Ectodermal cell (in vitro differentiated cells): ENCODE results near the gene SERTAD3.
"Not testable (repeated sequence)": the region's sequence is repeated elsewhere in the genome, so short reads cannot be mapped to it uniquely, and the experiment has no call there.

Experiments used
- H3K27ac ChIP-seq: 2 replicates; pipeline ENCODE4 v1.7.0; 2013; ENCODE audit warnings: mild to moderate bottlenecking, low read depth, low read length; ENCODE audit not compliant: insufficient read depth, poor library complexity, severe bottlenecking
- H3K27me3 ChIP-seq: 2 replicates; pipeline ENCODE4 v1.7.0; 2013; ENCODE audit warnings: mild to moderate bottlenecking, low read length; ENCODE audit not compliant: insufficient read depth, control insufficient read depth, poor library complexity, severe bottlenecking
- H3K36me3 ChIP-seq: one replicate; pipeline ENCODE4 v1.7.0; 2013; ENCODE audit warnings: low read length; ENCODE audit not compliant: control insufficient read depth, insufficient read depth
- H3K4me1 ChIP-seq: one replicate; pipeline ENCODE4 v1.7.0; 2013; ENCODE audit warnings: low read length; ENCODE audit not compliant: control insufficient read depth, insufficient read depth
- H3K4me3 ChIP-seq: 2 replicates; pipeline ENCODE4 v1.7.0; 2013; ENCODE audit warnings: low read depth, low read length, control low read depth; ENCODE audit not compliant: insufficient read depth
- H3K9me3 ChIP-seq: 2 replicates; pipeline ENCODE4 v1.7.0; 2013; ENCODE audit warnings: mild to moderate bottlenecking, low read length, moderate library complexity; ENCODE audit not compliant: control insufficient read depth
- WGBS, 2 experiments: methylation state at CpG; one replicate each; pipeline ENCODE4 v1.1.7; 2013; ENCODE audit warnings: missing lambda C conversion rate in 2 of 2; 5-methylcytosine and 5-hydroxymethylcytosine counted together

The SERTAD3 gene

GRCh38 chr19:40411125-40411842 is 32.9 kb downstream of the SERTAD3 start:
- H3K27ac ChIP-seq: no peak overlapping the region
- no peaks in the 10 kb centered on the region for H3K27me3 ChIP-seq
- H3K36me3 ChIP-seq: no peaks in the 10 kb centered on the region
- WGBS, 2 experiments: 81 to 85% methylated on average over 16 of the region's 16 CpGs
- H3K4me3 ChIP-seq: no peak overlapping the region
- H3K4me1 ChIP-seq: peaks cover 14% of the 10 kb centered on the region
- H3K9me3 ChIP-seq: no peaks in the 10 kb centered on the region

GRCh38 chr19:40410030-40410389 is 34.1 kb downstream of the SERTAD3 start:
- 36 to 41% methylated on average over 9 of the region's 9 CpGs for WGBS, 2 experiments
- no peak overlapping the region for H3K27ac ChIP-seq
- H3K9me3 ChIP-seq: no peaks in the 10 kb centered on the region

GRCh38 chr19:40408598-40408925 is 35.6 kb downstream of the SERTAD3 start:
- H3K27me3 ChIP-seq, H3K9me3 ChIP-seq, H3K4me1 ChIP-seq, H3K36me3 ChIP-seq, H3K4me3 ChIP-seq, H3K27ac ChIP-seq: not testable (repeated sequence)
- 91 to 95% methylated on average over 8 of the region's 8 CpGs for WGBS, 2 experiments

More at GRCh38 chr19:40410030-40410389, 34.1 kb downstream of the SERTAD3 start:
- Histone ChIP-seq H3K4me3 (no peak overlapping the region), H3K27me3 (no peaks in the 10 kb centered on the region), H3K4me1 (peaks cover 13% of the 10 kb centered on the region), H3K36me3 (no peaks in the 10 kb centered on the region)

DNA sequence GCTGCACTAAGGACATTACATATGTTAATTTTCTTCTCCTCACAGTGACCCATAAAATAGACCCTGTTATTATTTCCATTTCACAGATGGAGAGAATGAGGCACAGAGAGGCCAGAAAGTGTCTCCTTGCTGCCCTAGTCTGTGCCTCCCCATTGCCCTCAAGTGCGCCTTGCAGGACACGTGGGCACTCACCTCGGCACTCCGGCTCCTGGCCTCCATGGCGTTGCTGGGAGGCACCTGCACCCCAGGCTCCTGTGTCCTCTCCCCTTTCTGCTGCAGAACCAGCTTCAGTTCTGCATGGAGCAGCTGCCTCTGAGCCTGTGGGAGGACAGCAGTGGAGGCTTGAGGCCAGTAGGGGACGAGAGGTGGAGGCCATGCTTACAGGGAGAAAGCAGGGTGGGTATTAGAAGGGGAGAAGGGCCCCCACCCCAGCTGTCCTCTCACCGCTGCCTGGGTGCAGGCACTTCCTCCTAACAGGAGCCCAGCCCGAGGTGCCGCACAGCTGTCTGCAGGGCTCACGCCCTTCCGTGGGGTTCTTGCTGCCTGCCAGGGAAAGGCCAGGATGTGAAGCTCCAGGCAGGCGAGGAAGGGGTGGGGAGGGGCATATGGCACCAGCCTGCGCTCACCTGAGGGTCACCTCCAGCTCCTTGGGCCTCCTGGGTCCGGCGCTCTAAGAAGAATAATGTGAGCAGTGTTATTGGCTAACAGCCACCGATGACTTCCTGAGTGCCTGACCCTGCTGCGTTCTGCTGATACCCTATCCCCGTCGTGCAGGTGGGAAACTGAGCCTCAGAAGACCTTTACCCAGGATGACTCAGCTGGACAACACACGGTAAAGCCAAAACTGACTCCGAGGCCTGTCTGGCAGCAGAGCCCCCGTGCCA is 36.2 kb downstream of the SERTAD3 start:
- Histone ChIP-seq H3K36me3 (no peaks in the 10 kb centered on the region), H3K27ac (no peak overlapping the region), H3K4me1 (peaks cover 7% of the 10 kb centered on the region), H3K9me3 (no peaks in the 10 kb centered on the region), H3K27me3 (no peaks in the 10 kb centered on the region), H3K4me3 (no peak overlapping the region)
- 89 to 91% methylated on average over 22 of the region's 22 CpGs for WGBS, 2 experiments

- H3K27ac ChIP-seq: peak overlapping the region; percentile 72
- WGBS, 2 experiments: 1 to 2% methylated on average over 36 to 41 of the region's 41 CpGs
- H3K9me3 ChIP-seq: no peaks in the 10 kb centered on the region
- peak overlapping the region; percentile 57 for H3K4me3 ChIP-seq
- H3K27me3 ChIP-seq: no peaks in the 10 kb centered on the region
- no peaks in the 10 kb centered on the region for H3K4me1 ChIP-seq
- no peaks in the 10 kb centered on the region for H3K36me3 ChIP-seq
These were observed 40.7 kb downstream of the SERTAD3 start for GRCh38 chr19:40403262-40403984.

GRCh38 chr19:40400559-40400958 is 43.6 kb downstream of the SERTAD3 start:
- no peak overlapping the region for H3K27ac ChIP-seq
- H3K36me3 ChIP-seq: no peaks in the 10 kb centered on the region
- H3K27me3 ChIP-seq: no peaks in the 10 kb centered on the region
- no peaks in the 10 kb centered on the region for H3K9me3 ChIP-seq
- no peak overlapping the region for H3K4me3 ChIP-seq
- WGBS, 2 experiments: 92 to 99% methylated on average over 2 to 3 of the region's 3 CpGs
- H3K4me1 ChIP-seq: no peaks in the 10 kb centered on the region

- Histone ChIP-seq H3K36me3 (no peaks in the 10 kb centered on the region), H3K27me3 (no peaks in the 10 kb centered on the region), H3K9me3 (no peaks in the 10 kb centered on the region), H3K27ac (no peak overlapping the region), H3K4me1 (no peaks in the 10 kb centered on the region), H3K4me3 (no peak overlapping the region)
- 88 to 91% methylated on average over 49 of the region's 49 CpGs for WGBS, 2 experiments
These were observed 45.6 kb downstream of the SERTAD3 start for GRCh38 chr19:40398417-40399131.

GRCh38 chr19:40397568-40397906 is 46.6 kb downstream of the SERTAD3 start:
- Histone ChIP-seq H3K27me3 (no peaks in the 10 kb centered on the region), H3K27ac (no peak overlapping the region), H3K36me3 (no peaks in the 10 kb centered on the region), H3K9me3 (no peaks in the 10 kb centered on the region), H3K4me3 (no peak overlapping the region), H3K4me1 (no peaks in the 10 kb centered on the region)
- 91 to 92% methylated on average over 22 of the region's 22 CpGs for WGBS, 2 experiments

DNA sequence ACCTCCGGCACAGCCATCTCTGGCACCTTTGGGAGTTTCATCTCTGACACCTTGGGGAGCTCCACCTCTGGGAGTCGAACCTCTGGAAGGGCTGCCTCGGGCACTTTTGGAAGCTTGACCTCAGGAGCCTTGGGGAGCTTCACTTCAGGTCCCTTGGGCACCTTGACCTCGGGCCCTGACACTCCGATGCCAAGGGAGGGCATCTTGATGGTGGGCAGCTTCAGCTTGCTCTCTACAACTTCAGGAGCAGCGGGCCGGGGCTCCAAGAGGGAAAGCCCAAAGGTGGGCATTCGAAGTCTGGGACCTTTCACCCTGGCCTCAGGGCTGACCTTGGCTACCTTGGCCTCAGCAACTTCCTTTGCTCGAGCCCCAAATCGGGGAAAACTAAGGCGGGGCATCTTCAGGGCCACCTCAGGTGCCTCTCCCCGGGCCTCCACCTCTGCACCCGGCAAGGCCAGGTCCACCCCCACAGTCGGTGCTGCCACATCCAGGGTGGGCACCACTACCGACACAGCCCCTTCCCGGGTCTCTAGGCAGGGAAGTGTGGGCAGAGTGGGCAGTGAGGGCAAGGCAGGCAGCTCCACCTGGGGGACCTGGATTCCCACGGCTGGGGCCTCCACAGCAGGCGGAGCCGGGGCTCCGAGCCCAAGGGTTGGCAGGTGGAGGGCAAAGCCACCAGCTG is 47.1 kb downstream of the SERTAD3 start:
- no peaks in the 10 kb centered on the region for H3K27me3 ChIP-seq
- H3K4me1 ChIP-seq: no peaks in the 10 kb centered on the region
- 92 to 93% methylated on average over 20 of the region's 20 CpGs for WGBS, 2 experiments

More for the DNA sequence above, 47.1 kb downstream of the SERTAD3 start:
- Histone ChIP-seq H3K36me3 (no peaks in the 10 kb centered on the region), H3K9me3 (no peaks in the 10 kb centered on the region), H3K4me3 (no peak overlapping the region), H3K27ac (no peak overlapping the region)
